Endothelial cell of umbilical vein (primary cell): ENCODE measurements around the gene SCAND1. TPM values are rescaled to one million over a fixed set of nuclear protein-coding genes. Genes with fewer than 3 reads are reported as not detected.

ENCODE experiments used
- BruUV-seq: library from RNA; stranded (reverse); fragments of 400-500 nt; replicated peaks from 2 replicates; lab custom pipeline; 2021; lab: Mats Ljungman, UMichigan
- CTCF ChIA-PET: fragments of 300-600, 350-600 bp; sonication (Branson Sonifier 250); formaldehyde crosslinking; loops from one replicate; lab custom pipeline; 2021; ENCODE audit warnings: antibody characterized with exemption, inconsistent platforms; lab: Charles Lee
- POLR2A ChIA-PET: fragments of 300-600, 350-600 bp; sonication (Branson Sonifier 250); formaldehyde crosslinking; loops from one replicate; lab custom pipeline; 2021; ENCODE audit warnings: antibody characterized with exemption, inconsistent platforms; lab: Charles Lee
- DNase-seq: peaks from one replicate; pipeline ENCODE4 v3.0.0-alpha.2; 2011; ENCODE audit warnings: low read depth, low spot score
- FAIRE-seq: peaks from 2 replicates; lab custom pipeline; 2011; peaks lifted over from hg19 to GRCh38; lab: Jason Lieb, UNC
- H2AFZ ChIP-seq: 2 replicates; pipeline ENCODE4 v1.6.0; 2012; ENCODE audit warnings: low read depth, low read length, control low read depth, inconsistent platforms
- H3K27ac ChIP-seq: 2 replicates; pipeline ENCODE4 v1.5.1; 2011; ENCODE audit warnings: low read depth, mild to moderate bottlenecking, control low read depth, low read length, moderate library complexity; ENCODE audit not compliant: insufficient read depth
- H3K27me3 ChIP-seq, 2 experiments: 2 replicates each; pipeline versions ENCODE4 v1.6.0 to v1.6.1; 2011; ENCODE audit warnings: low read length in 2 of 2, mixed read lengths in 1 of 2; ENCODE audit not compliant: control insufficient read depth in 2 of 2, insufficient read depth in 2 of 2
- H3K36me3 ChIP-seq, 2 experiments: 2 replicates in 1 of 2; 3 replicates in 1 of 2; pipeline ENCODE4 v1.5.1; 2011; ENCODE audit warnings: low read length in 2 of 2, mild to moderate bottlenecking in 1 of 2, moderate library complexity in 1 of 2; ENCODE audit not compliant: control insufficient read depth in 2 of 2, insufficient read depth in 2 of 2; ENCODE audit errors: extremely low read depth in 1 of 2
- H3K4me1 ChIP-seq: 3 replicates; pipeline ENCODE4 v1.5.1; 2011; ENCODE audit warnings: mild to moderate bottlenecking, low read length; ENCODE audit not compliant: control insufficient read depth, insufficient read depth; ENCODE audit errors: extremely low read depth
- H3K4me2 ChIP-seq: 2 replicates; pipeline ENCODE4 v1.6.1; 2011; ENCODE audit warnings: low read length, control low read depth, mixed read lengths; ENCODE audit not compliant: insufficient read depth
- H3K4me3 ChIP-seq, 3 experiments: fragments of 200-600 bp in 1 of 3; sonication (generic), shearing (Covaris generic) in 1 of 3; replicated peaks in 1 of 3; 2 replicates each; pipeline ENCODE4 v1.5.1; 2011 to 2016; ENCODE audit warnings: control low read depth in 3 of 3, low read length in 3 of 3, mild to moderate bottlenecking in 2 of 3, inconsistent platforms in 1 of 3, low read depth in 1 of 3, moderate library complexity in 1 of 3; ENCODE audit not compliant: insufficient read depth in 1 of 3
- H3K79me2 ChIP-seq: 2 replicates; pipeline ENCODE4 v1.6.0; 2012; ENCODE audit warnings: low read length, inconsistent platforms; ENCODE audit not compliant: control insufficient read depth, insufficient read depth
- H3K9ac ChIP-seq: replicated peaks from 2 replicates; pipeline ENCODE3; 2011; ENCODE audit warnings: low read length, control low read depth; ENCODE audit not compliant: insufficient read depth; ENCODE audit errors: extremely low read depth
- H3K9me1 ChIP-seq: replicated peaks from 3 replicates; pipeline ENCODE4 v1.6.0; 2011; ENCODE audit warnings: mild to moderate bottlenecking, low read length; ENCODE audit not compliant: control insufficient read depth, insufficient read depth; ENCODE audit errors: extremely low read depth
- H3K9me3 ChIP-seq: replicated peaks from 2 replicates; pipeline ENCODE4 v1.5.1; 2012; ENCODE audit warnings: low read length, inconsistent platforms; ENCODE audit not compliant: control insufficient read depth, insufficient read depth
- H4K20me1 ChIP-seq: replicated peaks from 2 replicates; pipeline ENCODE3; 2011; ENCODE audit warnings: mild to moderate bottlenecking, low read length; ENCODE audit not compliant: control insufficient read depth, insufficient read depth; ENCODE audit errors: extremely low read depth
- CTCF ChIP-seq, 2 donors: IDR thresholded peaks; 1 replicate in 1 of 2; 2 replicates in 1 of 2; pipeline ENCODE4 v1.5.1; 2011; ENCODE audit warnings: low read length in 2 of 2, mild to moderate bottlenecking in 2 of 2, moderate library complexity in 2 of 2, control low read depth in 1 of 2, inconsistent platforms in 1 of 2, low read depth in 1 of 2; ENCODE audit not compliant: insufficient read depth in 1 of 2; ENCODE audit errors: extremely low read depth in 1 of 2
- EZH2 ChIP-seq: IDR thresholded peaks from 2 replicates; pipeline ENCODE4 v1.6.1; 2012; ENCODE audit warnings: borderline replicate concordance, low read depth, mild to moderate bottlenecking, moderate library complexity, low read length, inconsistent platforms; ENCODE audit not compliant: severe bottlenecking
- FOS ChIP-seq: IDR thresholded peaks from 2 replicates; pipeline ENCODE4 v1.6.1; 2011; ENCODE audit warnings: mild to moderate bottlenecking, low read length, moderate library complexity, borderline replicate concordance; ENCODE audit not compliant: insufficient read depth
- GATA2 ChIP-seq: IDR thresholded peaks from 2 replicates; pipeline ENCODE4 v1.7.0; 2011; ENCODE audit warnings: low read depth, mild to moderate bottlenecking, moderate library complexity, mixed read lengths, low read length; ENCODE audit not compliant: insufficient read length, insufficient read depth
- JUN ChIP-seq: IDR thresholded peaks from 2 replicates; pipeline ENCODE4 v1.6.1; 2011; ENCODE audit warnings: borderline replicate concordance, low read depth; ENCODE audit not compliant: insufficient read length, insufficient read depth
- MAX ChIP-seq: IDR thresholded peaks from 2 replicates; pipeline ENCODE4 v1.6.1; 2011; ENCODE audit not compliant: insufficient read depth, insufficient read length
- MYC ChIP-seq: IDR thresholded peaks from one replicate; pipeline ENCODE4 v1.6.1; 2011; ENCODE audit warnings: mild to moderate bottlenecking, low read depth, low read length
- POLR2A ChIP-seq: IDR thresholded peaks from 2 replicates; pipeline ENCODE4 v1.6.1; 2012; ENCODE audit warnings: low read depth, mild to moderate bottlenecking, control low read depth, low read length
- POLR2AphosphoS5 ChIP-seq: IDR thresholded peaks from 2 replicates; pipeline ENCODE4 v1.6.1; 2012; ENCODE audit warnings: low read depth, mild to moderate bottlenecking, control low read depth, low read length, moderate library complexity; ENCODE audit not compliant: insufficient read depth
- dilution Hi-C: fragments of 300-500 bp; cut with MboI; formaldehyde crosslinking; loops from one replicate; pipeline ENCODE4 v1.15.0; 2019; ENCODE audit warnings: low sequenced_read_pairs; ENCODE audit not compliant: extremely low pct_ligation_motif_present
- intact Hi-C: fragments of 100-400 bp; cut with micrococcal nuclease; formaldehyde crosslinking; loops from one replicate; pipeline ENCODE4 v1.10.0; 2022
- polyA plus RNA-seq, 4 experiments: library from polyadenylated mRNA; depleted of rRNA in 3 of 4; stranded (reverse) in 3 of 4; unstranded in 1 of 4; fragments of >200 nt; gene quantifications; 2 replicates each; pipeline versions ENCODE4 v1.2.1 to v1.2.3, GENCODE V29; 2011 to 2012; ENCODE audit warnings: missing spikeins in 1 of 4
- total RNA-seq: library from RNA; stranded (reverse); gene quantifications from 2 replicates; pipeline ENCODE4 v1.2.3, GENCODE V29; 2021

The SCAND1 gene
- total and polyA plus RNA-seq, 2 donors (not counting 3 experiments of a cell fraction or from before 2014, with no cell fraction given), result 83.5 to 85.7 TPM

- no peak overlapping the region for H2AFZ ChIP-seq
- H3K9me1 ChIP-seq, result no peaks in the 10 kb centered on the region
- H3K27ac ChIP-seq, result no peak overlapping the region
- ChIA-PET CTCF (interaction anchor here (1.7 to 6.6 kb wide), 3 partner anchors 11 to 177 kb away, joined by 3 to 49 read pairs (median 37); no protein-coding TSS in a partner anchor), POLR2A (no interaction called here)
- no peak overlapping the region for H3K4me2 ChIP-seq
- H3K9me3 ChIP-seq, result no peaks in the 10 kb centered on the region
- no peak overlapping the region for H3K4me3 ChIP-seq
- TF ChIP-seq CTCF (IDR thresholded peaks at IDR 0.05; ENCODE audit: extremely low read depth in 1 of 2, insufficient read depth in 1 of 2, low read depth in 1 of 2, low read length in 2 of 2) (no peak), EZH2 (no peak), POLR2AphosphoS5 (no peak), MYC (no peak), MAX (no peak), FOS (no peak), GATA2 (no peak), JUN (no peak), POLR2A (no peak)
- no peaks in the 10 kb centered on the region for H3K4me1 ChIP-seq
- no TSS peak for BruUV-seq
- no peaks in the 10 kb centered on the region for H3K79me2 ChIP-seq
- no peak overlapping the region for H3K9ac ChIP-seq
- H3K27me3 ChIP-seq, result peaks cover 2 to 8% of the 10 kb centered on the region in 2 experiments
- intact Hi-C loops, result no loop called here
- no peaks in the 10 kb centered on the region for H3K36me3 ChIP-seq
- dilution Hi-C loops, result no loop called here
- no peak for FAIRE-seq
- DNase-seq, result no peak
- H4K20me1 ChIP-seq, result no peaks in the 10 kb centered on the region
Measured at GRCh38 chr20:35979544-35979943, 25.2 kb upstream of the SCAND1 start.
